ENCODE results near the gene OR6Y1. TPM values are rescaled to one million over a fixed set of nuclear protein-coding genes. Genes with fewer than 3 reads are reported as not detected.

Gene OR6Y1
- total and polyA plus RNA-seq, 2 donors (not counting 1 experiment from before 2014, with no cell fraction given): not detected

DNA sequence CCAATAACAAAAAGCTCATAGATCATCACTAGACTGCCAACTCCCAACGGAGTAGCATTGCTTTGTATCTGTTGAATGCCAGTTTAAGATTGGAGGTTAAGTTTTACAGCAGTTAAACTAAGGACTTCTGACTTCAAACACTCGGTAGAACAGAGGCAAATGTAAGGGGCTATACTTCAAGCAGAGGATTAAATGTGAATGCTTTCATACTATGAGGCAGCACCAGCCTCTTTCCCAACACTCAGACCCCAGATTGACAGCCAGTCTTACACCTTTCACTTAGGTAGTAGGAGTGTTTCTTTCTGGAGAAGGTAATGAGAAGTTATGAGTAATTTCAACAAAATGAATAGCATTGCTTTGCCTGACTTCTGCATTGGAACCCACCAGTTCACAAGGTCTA, 59.4 kb downstream of the OR6Y1 start:
- CTCF ChIA-PET: interaction anchor here (2.0 kb wide), 1 partner anchor 248 kb away, joined by 22 read pairs; no protein-coding TSS in a partner anchor
- H3K4me3 Mint-ChIP-seq: no peak overlapping the region
- no peaks in the 10 kb centered on the region for H3K9me3 ChIP-seq (ENCODE audit: control extremely low read depth in 1 of 3, control insufficient read depth in 2 of 3, insufficient read depth in 1 of 3, low read length in 2 of 3)
- no peak for ATAC-seq (ENCODE audit: low read depth)
- H3K4me1 Mint-ChIP-seq: peaks cover 2% of the 10 kb centered on the region
- intact Hi-C loops (cut with micrococcal nuclease): no loop called here
- H3K4me2 ChIP-seq (replicated peaks; ENCODE audit: low read depth, low read length, poor library complexity, severe bottlenecking): no peak overlapping the region
- POLR2A ChIA-PET: no interaction called here
- H3K27ac Mint-ChIP-seq: no peak overlapping the region
- WGBS (ENCODE audit: insufficient coverage): no CpG with 5 or more reads among the region's 2 CpGs
- no peak for DNase-seq
- H4K20me1 ChIP-seq (ENCODE audit: control insufficient read depth, insufficient read depth, low read length, poor library complexity, severe bottlenecking): no peaks in the 10 kb centered on the region
- no peak overlapping the region for H3K4me3 ChIP-seq (ENCODE audit: control extremely low read depth in 1 of 5, extremely low read depth in 1 of 5, insufficient read depth in 1 of 5, low read depth in 2 of 5, low read length in 4 of 5)
- peaks cover 3% of the 10 kb centered on the region for H3K27me3 Mint-ChIP-seq
- no peaks in the 10 kb centered on the region for H3K36me3 ChIP-seq (replicated peaks in 1 of 2; ENCODE audit: control extremely low read depth in 1 of 2, control insufficient read depth in 1 of 2, extremely low read depth in 1 of 2, insufficient read depth in 2 of 2, low read length in 1 of 2)
- H3K79me2 ChIP-seq (ENCODE audit: control insufficient read depth, insufficient read depth, low read length): no peaks in the 10 kb centered on the region
- TF ChIP-seq EZH2 (IDR thresholded peaks at IDR 0.05; ENCODE audit: borderline replicate concordance, insufficient read depth, low read depth, low read length, poor library complexity, severe bottlenecking): no peak
- H3K9ac ChIP-seq (ENCODE audit: low read length): no peak overlapping the region
- H3K27me3 ChIP-seq (replicated peaks in 1 of 4; ENCODE audit: control extremely low read depth in 1 of 4, control insufficient read depth in 3 of 4, insufficient read depth in 4 of 4, low read length in 3 of 4): peaks cover 0 to 5% (median 0%) of the 10 kb centered on the region in 4 experiments
- H3K9me3 Mint-ChIP-seq (ENCODE audit: insufficient read depth): no peaks in the 10 kb centered on the region
- H3K27ac ChIP-seq (ENCODE audit: low read length in 2 of 2): no peak overlapping the region
- H2AFZ ChIP-seq (ENCODE audit: insufficient read depth, low read depth, low read length, poor library complexity, severe bottlenecking): no peak overlapping the region
- H3K4me1 ChIP-seq (ENCODE audit: control insufficient read depth in 2 of 2, insufficient read depth in 2 of 2, low read length in 2 of 2): no peaks in the 10 kb centered on the region

Other genes with a start within 250 kb of the OR6Y1 start
- not detected in 2 replicates for gene CD1B, start 222.9 kb downstream of the OR6Y1 start, total RNA-seq
- 0.09 and 0.17 TPM in 2 replicates for gene CD1B, start 222.9 kb downstream of the OR6Y1 start, polyA plus RNA-seq
- not detected in 2 replicates for gene CD1E, start 200.5 kb downstream of the OR6Y1 start, total RNA-seq
- gene CD1E, start 200.5 kb downstream of the OR6Y1 start, polyA plus RNA-seq: 0.33 TPM in 1 of 2 replicates, not detected in the other
- not detected in 2 replicates for gene OR10T2, start 154.9 kb downstream of the OR6Y1 start, total RNA-seq
- gene OR10T2, start 154.9 kb downstream of the OR6Y1 start, polyA plus RNA-seq: not detected in 2 replicates
- not detected in 2 replicates for gene OR10K2, start 128.2 kb downstream of the OR6Y1 start, total RNA-seq
- not detected in 2 replicates for gene OR10K2, start 128.2 kb downstream of the OR6Y1 start, polyA plus RNA-seq
- gene OR10K1, start 92.6 kb downstream of the OR6Y1 start, total RNA-seq: not detected in 2 replicates
- not detected in 2 replicates for gene OR10K1, start 92.6 kb downstream of the OR6Y1 start, polyA plus RNA-seq
- gene OR10R2, start 82.2 kb downstream of the OR6Y1 start, total RNA-seq: not detected in 2 replicates
- gene OR10R2, start 82.2 kb downstream of the OR6Y1 start, polyA plus RNA-seq: not detected in 2 replicates
- gene OR6P1, start 16.2 kb upstream of the OR6Y1 start, total RNA-seq: not detected in 2 replicates
- not detected in 2 replicates for gene OR6P1, start 16.2 kb upstream of the OR6Y1 start, polyA plus RNA-seq
- gene OR10X1, start 25.5 kb upstream of the OR6Y1 start, total RNA-seq: not detected in 2 replicates
- not detected in 2 replicates for gene OR10X1, start 25.5 kb upstream of the OR6Y1 start, polyA plus RNA-seq
- not detected in 2 replicates for gene OR10Z1, start 50.9 kb upstream of the OR6Y1 start, total RNA-seq
- gene OR10Z1, start 50.9 kb upstream of the OR6Y1 start, polyA plus RNA-seq: not detected in 2 replicates
- not detected in 2 replicates for gene SPTA1, start 132.3 kb upstream of the OR6Y1 start, total RNA-seq
- gene SPTA1, start 132.3 kb upstream of the OR6Y1 start, polyA plus RNA-seq: 0.21 and 0.36 TPM in 2 replicates
- gene OR6K2, start 146.2 kb upstream of the OR6Y1 start, total RNA-seq: not detected in 2 replicates
- gene OR6K2, start 146.2 kb upstream of the OR6Y1 start, polyA plus RNA-seq: not detected in 2 replicates
- not detected in 2 replicates for gene OR6K3, start 166.3 kb upstream of the OR6Y1 start, total RNA-seq
- not detected in 2 replicates for gene OR6K3, start 166.3 kb upstream of the OR6Y1 start, polyA plus RNA-seq
- not detected in 2 replicates for gene OR6K6, start 200.3 kb upstream of the OR6Y1 start, total RNA-seq
- not detected in 2 replicates for gene OR6K6, start 200.3 kb upstream of the OR6Y1 start, polyA plus RNA-seq
- gene OR6N1, start 217.8 kb upstream of the OR6Y1 start, total RNA-seq: not detected in 2 replicates
- gene OR6N1, start 217.8 kb upstream of the OR6Y1 start, polyA plus RNA-seq: not detected in 2 replicates
- gene OR6N2, start 226.8 kb upstream of the OR6Y1 start, total RNA-seq: not detected in 2 replicates
- not detected in 2 replicates for gene OR6N2, start 226.8 kb upstream of the OR6Y1 start, polyA plus RNA-seq